Astrocyte (in vitro differentiated cells and primary cell): ENCODE results near the gene C1QL2. TPM values are rescaled to one million over a fixed set of nuclear protein-coding genes. Genes with fewer than 3 reads are reported as not detected.

ENCODE experiments used
- DNase-seq: peaks from one replicate; pipeline ENCODE4 v3.0.0-alpha.2; 2010; ENCODE audit warnings: low read depth
- FAIRE-seq: peaks from 2 replicates; lab custom pipeline; 2011; peaks lifted over from hg19 to GRCh38; lab: Jason Lieb, UNC
- H2AFZ ChIP-seq: 2 replicates; pipeline ENCODE4 v1.6.0; 2012; ENCODE audit warnings: low read depth, low read length, inconsistent platforms
- H3K27ac ChIP-seq: 2 replicates; pipeline ENCODE4 v1.5.1; 2011; ENCODE audit warnings: low read depth, low read length, inconsistent platforms
- H3K27me3 ChIP-seq: 2 replicates; pipeline ENCODE4 v1.6.0; 2011; ENCODE audit warnings: low read length, inconsistent platforms; ENCODE audit not compliant: insufficient read depth
- H3K36me3 ChIP-seq: 2 replicates; pipeline ENCODE4 v1.5.1; 2011; ENCODE audit warnings: low read length, inconsistent platforms; ENCODE audit not compliant: insufficient read depth
- H3K4me1 ChIP-seq: 2 replicates; pipeline ENCODE4 v1.5.1; 2011; ENCODE audit warnings: low read length, inconsistent platforms; ENCODE audit not compliant: insufficient read depth
- H3K4me2 ChIP-seq: 2 replicates; pipeline ENCODE4 v1.6.0; 2012; ENCODE audit warnings: low read length, inconsistent platforms
- H3K4me3 ChIP-seq: 2 replicates; pipeline ENCODE4 v1.5.1; 2011; ENCODE audit warnings: low read depth, mild to moderate bottlenecking, low read length, inconsistent platforms; ENCODE audit not compliant: insufficient read depth
- H3K79me2 ChIP-seq: 2 replicates; pipeline ENCODE4 v1.6.0; 2012; ENCODE audit warnings: mild to moderate bottlenecking, low read length, inconsistent platforms; ENCODE audit not compliant: insufficient read depth
- H3K9ac ChIP-seq: 2 replicates; pipeline ENCODE4 v1.6.0; 2012; ENCODE audit warnings: mild to moderate bottlenecking, low read length, inconsistent platforms
- H3K9me3 ChIP-seq: 2 replicates; pipeline ENCODE4 v1.5.1; 2012; ENCODE audit warnings: low read depth, mild to moderate bottlenecking, low read length, inconsistent platforms; ENCODE audit not compliant: insufficient read depth
- H4K20me1 ChIP-seq: 2 replicates; pipeline ENCODE4 v1.6.0; 2012; ENCODE audit warnings: low read length, inconsistent platforms; ENCODE audit not compliant: insufficient read depth
- H3K27ac Mint-ChIP-seq: one replicate; pipeline ENCODE4 v1.8.0; 2021; ENCODE audit warnings: mild to moderate bottlenecking, mixed read lengths; ENCODE audit not compliant: unreplicated experiment
- H3K27me3 Mint-ChIP-seq: one replicate; pipeline ENCODE4 v1.8.0; 2021; ENCODE audit warnings: low read depth, mixed read lengths; ENCODE audit not compliant: unreplicated experiment
- H3K36me3 Mint-ChIP-seq: one replicate; pipeline ENCODE4 v1.8.0; 2021; ENCODE audit warnings: low read depth, mixed read lengths; ENCODE audit not compliant: unreplicated experiment
- H3K4me1 Mint-ChIP-seq: one replicate; pipeline ENCODE4 v1.8.0; 2021; ENCODE audit warnings: low read depth, mixed read lengths; ENCODE audit not compliant: unreplicated experiment
- H3K4me3 Mint-ChIP-seq: one replicate; pipeline ENCODE4 v1.8.0; 2021; ENCODE audit warnings: mild to moderate bottlenecking, moderate library complexity, mixed read lengths; ENCODE audit not compliant: unreplicated experiment
- H3K9me3 Mint-ChIP-seq: one replicate; pipeline ENCODE4 v1.8.0; 2021; ENCODE audit warnings: mild to moderate bottlenecking, mixed read lengths; ENCODE audit not compliant: unreplicated experiment
- CTCF ChIP-seq: IDR thresholded peaks from 2 replicates; pipeline ENCODE4 v1.5.1; 2011; ENCODE audit warnings: low read depth, mild to moderate bottlenecking, inconsistent platforms, low read length, moderate library complexity; ENCODE audit not compliant: insufficient read depth
- EZH2 ChIP-seq: IDR thresholded peaks from 2 replicates; pipeline ENCODE4 v1.6.1; 2012; ENCODE audit warnings: mild to moderate bottlenecking, low read length, inconsistent platforms; ENCODE audit not compliant: insufficient read depth
- total RNA-seq: library from RNA; stranded (reverse); gene quantifications from 2 replicates; pipeline ENCODE4 v1.2.1, GENCODE V29; 2021

Gene C1QL2
- total RNA-seq, 1 donor from 2014 or later = 0.20 TPM

- Histone ChIP-seq H3K4me3 (no peak overlapping the region), H3K79me2 (no peaks in the 10 kb centered on the region), H3K9me3 (no peaks in the 10 kb centered on the region), H3K4me2 (no peak overlapping the region), H3K27ac (no peak overlapping the region), H2AFZ (no peak overlapping the region), H3K27me3 (peaks cover 2% of the 10 kb centered on the region), H3K9ac (no peak overlapping the region), H3K36me3 (no peaks in the 10 kb centered on the region), H4K20me1 (no peaks in the 10 kb centered on the region), H3K4me1 (no peaks in the 10 kb centered on the region)
- H3K36me3 Mint-ChIP-seq = no peaks in the 10 kb centered on the region
- H3K27me3 Mint-ChIP-seq = peaks cover 78% of the 10 kb centered on the region
- H3K27ac Mint-ChIP-seq = no peak overlapping the region
- H3K4me3 Mint-ChIP-seq = no peak overlapping the region
- H3K4me1 Mint-ChIP-seq = no peaks in the 10 kb centered on the region
- no peak for DNase-seq
- peaks cover 2% of the 10 kb centered on the region for H3K9me3 Mint-ChIP-seq
- TF ChIP-seq EZH2 = no peak
- no peak for TF ChIP-seq CTCF
- no peak for FAIRE-seq
These were observed 31.9 kb downstream of the C1QL2 start for GRCh38 chr2:119126650-119127049.

- Mint-ChIP-seq H3K27ac (no peak overlapping the region), H3K4me3 (no peak overlapping the region), H3K9me3 (peaks cover 2% of the 10 kb centered on the region), H3K36me3 (no peaks in the 10 kb centered on the region), H3K4me1 (no peaks in the 10 kb centered on the region), H3K27me3 (peaks cover 83% of the 10 kb centered on the region)
- DNase-seq = no peak
- no peak for TF ChIP-seq EZH2
- TF ChIP-seq CTCF = no peak
- H3K27ac ChIP-seq = no peak overlapping the region
- no peak overlapping the region for H3K4me3 ChIP-seq
- H3K4me1 ChIP-seq = no peaks in the 10 kb centered on the region
- H3K27me3 ChIP-seq = no peaks in the 10 kb centered on the region
- no peaks in the 10 kb centered on the region for H3K9me3 ChIP-seq
- no peak overlapping the region for H2AFZ ChIP-seq
- no peak overlapping the region for H3K4me2 ChIP-seq
- no peaks in the 10 kb centered on the region for H4K20me1 ChIP-seq
- no peaks in the 10 kb centered on the region for H3K79me2 ChIP-seq
- H3K36me3 ChIP-seq = no peaks in the 10 kb centered on the region
- no peak overlapping the region for H3K9ac ChIP-seq
- FAIRE-seq = no peak
These were observed 35.2 kb downstream of the C1QL2 start for GRCh38 chr2:119123389-119123788.

GRCh38 chr2:119122663-119123062 is 35.9 kb downstream of the C1QL2 start:
- H3K9me3 Mint-ChIP-seq = peaks cover 2% of the 10 kb centered on the region
- no peaks in the 10 kb centered on the region for H3K9me3 ChIP-seq
- no peak for FAIRE-seq

More at GRCh38 chr2:119122663-119123062, 35.9 kb downstream of the C1QL2 start:
- Mint-ChIP-seq H3K4me3 (no peak overlapping the region), H3K36me3 (no peaks in the 10 kb centered on the region), H3K27ac (no peak overlapping the region), H3K4me1 (no peaks in the 10 kb centered on the region), H3K27me3 (peaks cover 84% of the 10 kb centered on the region)
- Histone ChIP-seq H3K4me2 (no peak overlapping the region), H4K20me1 (no peaks in the 10 kb centered on the region), H3K27me3 (no peaks in the 10 kb centered on the region), H3K36me3 (no peaks in the 10 kb centered on the region), H3K79me2 (no peaks in the 10 kb centered on the region), H3K4me3 (no peak overlapping the region), H3K27ac (no peak overlapping the region), H2AFZ (no peak overlapping the region), H3K4me1 (no peaks in the 10 kb centered on the region), H3K9ac (no peak overlapping the region)
- DNase-seq = no peak
- TF ChIP-seq CTCF = no peak
- TF ChIP-seq EZH2 = no peak
